Measurements from ENCODE around the gene ROR2.

The ROR2 gene

GRCh38 chr9:91946196-91946595 lies 3.8 kb downstream of the ROR2 start:
- Histone ChIP-seq H3K4me1 (ENCODE audit: control insufficient read depth, insufficient read depth, low read length) (peaks cover 31% of the 10 kb centered on the region), H3K27me3 (ENCODE audit: control insufficient read depth, insufficient read depth, low read length) (no peaks in the 10 kb centered on the region), H3K36me3 (ENCODE audit: control insufficient read depth, insufficient read depth, low read length) (no peaks in the 10 kb centered on the region), H3K27ac (ENCODE audit: low read depth, low read length) (peak overlapping the region; percentile 91), H3K4me3 (ENCODE audit: low read length) (peak overlapping the region; percentile 33), H3K9ac (ENCODE audit: low read length) (no peak overlapping the region)

DNA sequence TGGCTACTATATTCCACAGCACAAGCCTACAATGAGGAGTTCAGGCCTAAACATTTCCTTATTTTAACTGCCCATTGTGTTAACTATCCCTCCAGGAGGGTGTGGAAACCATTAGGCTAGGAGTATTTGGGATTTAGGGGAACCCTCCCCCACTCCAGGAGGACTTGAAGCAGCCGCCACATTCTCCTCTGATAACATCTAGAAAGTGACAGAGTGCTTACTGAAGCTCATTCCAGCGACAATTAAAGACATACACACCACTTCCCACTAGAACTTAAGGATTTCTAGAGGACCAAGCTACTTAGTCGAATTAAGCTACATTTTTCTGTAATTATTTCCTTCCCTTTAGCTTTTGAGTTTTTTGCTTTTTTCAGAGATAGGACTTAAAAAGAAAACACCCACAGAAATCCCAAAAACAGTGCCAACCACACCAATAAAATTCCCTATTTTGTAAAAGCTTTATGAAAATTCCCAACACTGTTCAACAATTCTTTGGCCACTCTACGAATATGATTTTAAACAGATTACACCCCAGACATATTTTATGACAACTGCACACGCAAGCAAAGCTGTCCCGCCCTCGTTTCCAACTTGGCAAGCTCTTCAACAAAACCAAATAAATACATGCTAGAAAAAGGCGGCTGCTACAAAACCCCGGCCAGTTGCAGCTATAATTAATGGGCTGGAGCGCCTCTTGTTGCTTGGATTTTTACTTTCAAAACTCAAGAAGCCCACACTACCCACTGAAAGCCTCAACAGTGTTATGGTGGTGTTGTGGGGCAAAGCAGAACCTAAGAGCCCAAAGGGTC lies 4.5 kb downstream of the ROR2 start:
- Histone ChIP-seq H3K27ac (ENCODE audit: low read depth, low read length) (peak overlapping the region; percentile 91), H3K9ac (ENCODE audit: low read length) (peak overlapping the region; percentile 14), H3K4me3 (ENCODE audit: low read length) (peak overlapping the region; percentile 33), H3K27me3 (ENCODE audit: control insufficient read depth, insufficient read depth, low read length) (no peaks in the 10 kb centered on the region), H3K4me1 (ENCODE audit: control insufficient read depth, insufficient read depth, low read length) (peaks cover 28% of the 10 kb centered on the region), H3K36me3 (ENCODE audit: control insufficient read depth, insufficient read depth, low read length) (no peaks in the 10 kb centered on the region)

GRCh38 chr9:91944711-91945110 lies 5.3 kb downstream of the ROR2 start:
- Histone ChIP-seq H3K27me3 (ENCODE audit: control insufficient read depth, insufficient read depth, low read length) (no peaks in the 10 kb centered on the region), H3K27ac (ENCODE audit: low read depth, low read length) (peak overlapping the region; percentile 90), H3K4me1 (ENCODE audit: control insufficient read depth, insufficient read depth, low read length) (peaks cover 28% of the 10 kb centered on the region), H3K4me3 (ENCODE audit: low read length) (no peak overlapping the region), H3K36me3 (ENCODE audit: control insufficient read depth, insufficient read depth, low read length) (no peaks in the 10 kb centered on the region), H3K9ac (ENCODE audit: low read length) (no peak overlapping the region)

GRCh38 chr9:91943478-91944470 lies 6.3 kb downstream of the ROR2 start:
- Histone ChIP-seq H3K4me3 (ENCODE audit: low read length) (no peak overlapping the region), H3K4me1 (ENCODE audit: control insufficient read depth, insufficient read depth, low read length) (peaks cover 28% of the 10 kb centered on the region), H3K27ac (ENCODE audit: low read depth, low read length) (peak overlapping the region; percentile 90), H3K27me3 (ENCODE audit: control insufficient read depth, insufficient read depth, low read length) (no peaks in the 10 kb centered on the region), H3K9ac (ENCODE audit: low read length) (no peak overlapping the region), H3K36me3 (ENCODE audit: control insufficient read depth, insufficient read depth, low read length) (no peaks in the 10 kb centered on the region)

GRCh38 chr9:91942201-91942600 lies 7.8 kb downstream of the ROR2 start:
- Histone ChIP-seq H3K4me3 (ENCODE audit: low read length) (no peak overlapping the region), H3K36me3 (ENCODE audit: control insufficient read depth, insufficient read depth, low read length) (no peaks in the 10 kb centered on the region), H3K4me1 (ENCODE audit: control insufficient read depth, insufficient read depth, low read length) (peaks cover 31% of the 10 kb centered on the region), H3K27me3 (ENCODE audit: control insufficient read depth, insufficient read depth, low read length) (no peaks in the 10 kb centered on the region), H3K9ac (ENCODE audit: low read length) (no peak overlapping the region), H3K27ac (ENCODE audit: low read depth, low read length) (peak overlapping the region; percentile 50)

- H3K27ac ChIP-seq (ENCODE audit: low read depth, low read length): peak overlapping the region; percentile 61
- H3K27me3 ChIP-seq (ENCODE audit: control insufficient read depth, insufficient read depth, low read length): no peaks in the 10 kb centered on the region
- H3K4me3 ChIP-seq (ENCODE audit: low read length): no peak overlapping the region
- peaks cover 27% of the 10 kb centered on the region for H3K4me1 ChIP-seq (ENCODE audit: control insufficient read depth, insufficient read depth, low read length)
- no peak overlapping the region for H3K9ac ChIP-seq (ENCODE audit: low read length)
- no peaks in the 10 kb centered on the region for H3K36me3 ChIP-seq (ENCODE audit: control insufficient read depth, insufficient read depth, low read length)
Measured at GRCh38 chr9:91939978-91940377, 10.1 kb downstream of the ROR2 start.

- H3K36me3 ChIP-seq (ENCODE audit: control insufficient read depth, insufficient read depth, low read length): no peaks in the 10 kb centered on the region
- H3K27ac ChIP-seq (ENCODE audit: low read depth, low read length): peak overlapping the region; percentile 63
- H3K4me1 ChIP-seq (ENCODE audit: control insufficient read depth, insufficient read depth, low read length): peaks cover 20% of the 10 kb centered on the region
- no peak overlapping the region for H3K4me3 ChIP-seq (ENCODE audit: low read length)
- H3K27me3 ChIP-seq (ENCODE audit: control insufficient read depth, insufficient read depth, low read length): no peaks in the 10 kb centered on the region
- no peak overlapping the region for H3K9ac ChIP-seq (ENCODE audit: low read length)
Measured at GRCh38 chr9:91937727-91938126, 12.3 kb downstream of the ROR2 start.

- no peak overlapping the region for H3K9ac ChIP-seq (ENCODE audit: low read length)
- no peak overlapping the region for H3K4me3 ChIP-seq (ENCODE audit: low read length)
- H3K4me1 ChIP-seq (ENCODE audit: control insufficient read depth, insufficient read depth, low read length): peaks cover 20% of the 10 kb centered on the region
- no peaks in the 10 kb centered on the region for H3K27me3 ChIP-seq (ENCODE audit: control insufficient read depth, insufficient read depth, low read length)
- H3K27ac ChIP-seq (ENCODE audit: low read depth, low read length): peak overlapping the region; percentile 63
- no peaks in the 10 kb centered on the region for H3K36me3 ChIP-seq (ENCODE audit: control insufficient read depth, insufficient read depth, low read length)
Measured at GRCh38 chr9:91937056-91937455, 13.0 kb downstream of the ROR2 start.

- H3K9ac ChIP-seq (ENCODE audit: low read length): no peak overlapping the region
- no peak overlapping the region for H3K4me3 ChIP-seq (ENCODE audit: low read length)
- H3K36me3 ChIP-seq (ENCODE audit: control insufficient read depth, insufficient read depth, low read length): no peaks in the 10 kb centered on the region
- peaks cover 20% of the 10 kb centered on the region for H3K4me1 ChIP-seq (ENCODE audit: control insufficient read depth, insufficient read depth, low read length)
- H3K27me3 ChIP-seq (ENCODE audit: control insufficient read depth, insufficient read depth, low read length): no peaks in the 10 kb centered on the region
- peak overlapping the region; percentile 71 for H3K27ac ChIP-seq (ENCODE audit: low read depth, low read length)
Measured at GRCh38 chr9:91935805-91936514, 14.1 kb downstream of the ROR2 start.

- peak overlapping the region; percentile 71 for H3K27ac ChIP-seq (ENCODE audit: low read depth, low read length)
- H3K36me3 ChIP-seq (ENCODE audit: control insufficient read depth, insufficient read depth, low read length): no peaks in the 10 kb centered on the region
- H3K27me3 ChIP-seq (ENCODE audit: control insufficient read depth, insufficient read depth, low read length): no peaks in the 10 kb centered on the region
- H3K9ac ChIP-seq (ENCODE audit: low read length): no peak overlapping the region
- peaks cover 20% of the 10 kb centered on the region for H3K4me1 ChIP-seq (ENCODE audit: control insufficient read depth, insufficient read depth, low read length)
- H3K4me3 ChIP-seq (ENCODE audit: low read length): no peak overlapping the region
Measured at GRCh38 chr9:91935066-91935749, 14.8 kb downstream of the ROR2 start.

GRCh38 chr9:91934654-91935053 lies 15.4 kb downstream of the ROR2 start:
- H3K4me1 ChIP-seq (ENCODE audit: control insufficient read depth, insufficient read depth, low read length): peaks cover 20% of the 10 kb centered on the region
- H3K27ac ChIP-seq (ENCODE audit: low read depth, low read length): no peak overlapping the region
- no peaks in the 10 kb centered on the region for H3K36me3 ChIP-seq (ENCODE audit: control insufficient read depth, insufficient read depth, low read length)
- no peak overlapping the region for H3K9ac ChIP-seq (ENCODE audit: low read length)
- no peak overlapping the region for H3K4me3 ChIP-seq (ENCODE audit: low read length)
- H3K27me3 ChIP-seq (ENCODE audit: control insufficient read depth, insufficient read depth, low read length): no peaks in the 10 kb centered on the region
